Parathyroid adenoma (tissue), 2 donors: ENCODE data around the gene CBR1.

Experiments
- H2AFZ ChIP-seq: fragments of 300-600 bp; sonication (generic); one replicate; pipeline ENCODE4 v1.7.0; 2017; ENCODE audit warnings: antibody characterized with exemption, mild to moderate bottlenecking
- H3K27ac ChIP-seq: fragments of 300-600 bp; sonication (generic); one replicate; pipeline ENCODE4 v1.7.0; 2017
- H3K27me3 ChIP-seq: fragments of 300-600 bp; sonication (generic); one replicate; pipeline ENCODE4 v1.7.0; 2017; ENCODE audit warnings: low read length; ENCODE audit not compliant: control insufficient read depth, insufficient read depth
- H3K36me3 ChIP-seq: fragments of 300-600 bp; sonication (generic); one replicate; pipeline ENCODE4 v1.7.0; 2017; ENCODE audit warnings: low read length; ENCODE audit not compliant: control insufficient read depth, insufficient read depth
- H3K4me1 ChIP-seq: fragments of 300-600 bp; sonication (generic); one replicate; pipeline ENCODE4 v1.7.0; 2017; ENCODE audit warnings: control low read depth
- H3K4me2 ChIP-seq: fragments of 300-600 bp; sonication (generic); one replicate; pipeline ENCODE4 v1.7.0; 2017; ENCODE audit warnings: low read length
- H3K4me3 ChIP-seq: fragments of 300-600 bp; sonication (generic); one replicate; pipeline ENCODE4 v1.7.0; 2017; ENCODE audit warnings: low read depth, low read length
- H3K79me2 ChIP-seq: fragments of 300-600 bp; sonication (generic); one replicate; pipeline ENCODE4 v1.7.0; 2017; ENCODE audit warnings: control low read depth
- H3K9ac ChIP-seq: fragments of 300-600 bp; sonication (generic); one replicate; pipeline ENCODE4 v1.7.0; 2017; ENCODE audit warnings: mild to moderate bottlenecking
- H3K9me3 ChIP-seq: fragments of 300-600 bp; sonication (generic); one replicate; pipeline ENCODE4 v1.7.0; 2017; ENCODE audit warnings: low read length; ENCODE audit not compliant: control insufficient read depth
- TF ChIP-seq, protein P1 (sequence below): fragments of 300-600 bp; sonication (generic); IDR thresholded peaks from one replicate; pipeline ENCODE4 v1.7.0; 2017; ENCODE audit warnings: antibody characterized with exemption, mild to moderate bottlenecking
- donor health status: primary hyperparathyroidism.

CBR1 gene

DNA sequence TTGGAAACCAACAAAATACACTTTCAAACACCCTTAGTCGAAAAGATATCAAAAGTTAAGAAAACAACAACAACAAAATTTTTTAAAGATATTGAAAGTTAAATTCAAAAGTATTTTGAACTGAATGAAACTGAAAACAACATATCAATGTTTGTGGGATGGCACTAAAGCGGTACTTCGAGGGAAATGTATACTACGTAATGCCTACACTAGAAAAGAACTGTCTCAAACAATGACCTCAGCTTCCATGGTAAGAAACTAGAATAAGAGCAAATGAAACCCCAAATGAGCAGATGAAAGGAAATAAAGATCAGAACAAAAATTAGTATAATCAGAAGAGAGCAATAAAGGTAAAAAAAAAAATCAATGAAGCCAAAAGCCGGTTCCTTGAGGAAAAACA is 6.1 kb downstream of the CBR1 start:
- no peak overlapping the region for H3K9ac ChIP-seq
- H3K4me3 ChIP-seq, result no peak overlapping the region

DNA sequence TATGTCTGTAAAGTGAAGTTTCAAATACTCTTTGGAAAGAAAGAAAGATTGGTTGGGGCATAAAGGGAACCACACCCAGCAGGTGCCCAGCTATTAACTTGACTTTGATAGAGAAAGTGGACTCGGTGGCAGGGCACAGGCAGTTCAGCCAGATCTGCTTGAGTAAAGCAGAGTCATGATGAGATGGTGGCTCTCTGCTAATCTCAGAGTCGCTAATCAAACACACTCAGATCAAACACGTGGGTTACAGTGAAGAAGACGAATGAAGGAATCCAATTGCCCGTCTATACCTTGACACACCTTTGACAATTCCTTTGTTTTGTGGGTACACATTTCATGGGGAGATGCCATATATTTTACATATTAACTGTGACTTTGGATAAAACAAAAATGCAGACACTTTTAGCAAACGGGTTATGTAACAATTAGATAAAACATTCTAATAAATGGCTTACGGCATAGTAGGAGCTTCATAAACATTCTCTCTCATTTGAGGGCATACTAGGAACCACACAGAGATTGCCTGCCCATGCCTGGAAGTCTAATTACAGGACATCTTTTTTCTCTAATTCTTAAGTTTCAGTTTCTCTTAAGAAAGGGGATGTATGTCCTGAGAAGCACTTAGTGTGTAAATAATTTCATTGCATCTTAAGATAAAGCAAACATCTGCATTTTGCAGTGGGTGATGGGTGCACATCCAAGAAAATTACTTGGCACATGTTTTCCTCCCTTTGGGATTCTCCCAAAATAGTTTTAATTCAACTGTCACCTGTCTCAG is 7.2 kb downstream of the CBR1 start:
- Histone ChIP-seq H3K4me1 (no peaks in the 10 kb centered on the region), H3K4me3 (no peak overlapping the region), H3K9ac (no peak overlapping the region), H3K36me3 (no peaks in the 10 kb centered on the region), H3K79me2 (no peaks in the 10 kb centered on the region), H3K4me2 (no peak overlapping the region), H3K9me3 (no peaks in the 10 kb centered on the region), H3K27ac (no peak overlapping the region), H3K27me3 (no peaks in the 10 kb centered on the region), H2AFZ (no peak overlapping the region)
- TF ChIP-seq, protein P1, sequence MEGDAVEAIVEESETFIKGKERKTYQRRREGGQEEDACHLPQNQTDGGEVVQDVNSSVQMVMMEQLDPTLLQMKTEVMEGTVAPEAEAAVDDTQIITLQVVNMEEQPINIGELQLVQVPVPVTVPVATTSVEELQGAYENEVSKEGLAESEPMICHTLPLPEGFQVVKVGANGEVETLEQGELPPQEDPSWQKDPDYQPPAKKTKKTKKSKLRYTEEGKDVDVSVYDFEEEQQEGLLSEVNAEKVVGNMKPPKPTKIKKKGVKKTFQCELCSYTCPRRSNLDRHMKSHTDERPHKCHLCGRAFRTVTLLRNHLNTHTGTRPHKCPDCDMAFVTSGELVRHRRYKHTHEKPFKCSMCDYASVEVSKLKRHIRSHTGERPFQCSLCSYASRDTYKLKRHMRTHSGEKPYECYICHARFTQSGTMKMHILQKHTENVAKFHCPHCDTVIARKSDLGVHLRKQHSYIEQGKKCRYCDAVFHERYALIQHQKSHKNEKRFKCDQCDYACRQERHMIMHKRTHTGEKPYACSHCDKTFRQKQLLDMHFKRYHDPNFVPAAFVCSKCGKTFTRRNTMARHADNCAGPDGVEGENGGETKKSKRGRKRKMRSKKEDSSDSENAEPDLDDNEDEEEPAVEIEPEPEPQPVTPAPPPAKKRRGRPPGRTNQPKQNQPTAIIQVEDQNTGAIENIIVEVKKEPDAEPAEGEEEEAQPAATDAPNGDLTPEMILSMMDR, result no peak

More for the DNA sequence above, 6.1 kb downstream of the CBR1 start:
- no peak overlapping the region for H2AFZ ChIP-seq
- TF ChIP-seq, protein P1, result no peak
- no peaks in the 10 kb centered on the region for H3K9me3 ChIP-seq
- no peak overlapping the region for H3K4me2 ChIP-seq
- H3K4me1 ChIP-seq, result no peaks in the 10 kb centered on the region
- H3K27ac ChIP-seq, result no peak overlapping the region
- H3K79me2 ChIP-seq, result no peaks in the 10 kb centered on the region
- no peaks in the 10 kb centered on the region for H3K36me3 ChIP-seq
- H3K27me3 ChIP-seq, result no peaks in the 10 kb centered on the region

GRCh38 chr21:36077758-36078157 is 7.9 kb downstream of the CBR1 start:
- no peak overlapping the region for H3K4me2 ChIP-seq
- H3K4me1 ChIP-seq, result no peaks in the 10 kb centered on the region
- H3K79me2 ChIP-seq, result no peaks in the 10 kb centered on the region
- no peak overlapping the region for H3K4me3 ChIP-seq
- no peaks in the 10 kb centered on the region for H3K27me3 ChIP-seq
- H3K36me3 ChIP-seq, result no peaks in the 10 kb centered on the region
- H3K9me3 ChIP-seq, result no peaks in the 10 kb centered on the region
- H2AFZ ChIP-seq, result no peak overlapping the region
- TF ChIP-seq, protein P1, result no peak
- H3K9ac ChIP-seq, result no peak overlapping the region
- no peak overlapping the region for H3K27ac ChIP-seq

- H3K27ac ChIP-seq, result no peak overlapping the region
- H3K27me3 ChIP-seq, result no peaks in the 10 kb centered on the region
- H3K9ac ChIP-seq, result no peak overlapping the region
- no peak overlapping the region for H2AFZ ChIP-seq
- H3K9me3 ChIP-seq, result no peaks in the 10 kb centered on the region
- H3K36me3 ChIP-seq, result no peaks in the 10 kb centered on the region
- H3K4me3 ChIP-seq, result no peak overlapping the region
- no peak overlapping the region for H3K4me2 ChIP-seq
- no peaks in the 10 kb centered on the region for H3K79me2 ChIP-seq
- TF ChIP-seq, protein P1, result no peak
- H3K4me1 ChIP-seq, result no peaks in the 10 kb centered on the region
Measured at GRCh38 chr21:36079010-36079649, 9.3 kb downstream of the CBR1 start.
